ENCODE measurements around the gene CAPN8. TPM values are rescaled to one million over a fixed set of nuclear protein-coding genes. Genes with fewer than 3 reads are reported as not detected.

Gene CAPN8
- total RNA-seq: not detected in 2 replicates

GRCh38 chr1:223665592-223666312 lies at the start of gene CAPN8:
Gene CAPN8 (minus strand): TSS chr1:223665701. CDS start chr1:223665646, 55 bp downstream.

GRCh38 chr1:223712194-223712849 lies 46.8 kb upstream of the CAPN8 start, which contains the start of gene CAPN2:
Gene CAPN2 (plus strand): TSS chr1:223712539. CDS start chr1:223712641, 102 bp downstream.

Small RNA genes within 50 kb of the gene (small RNA-seq; reads per million reads assigned to genes)
- gene RNU6-1248P (ENCODE audit: low replicate concordance): not detected
- not detected for gene SNRPEP10 (ENCODE audit: low replicate concordance)

Other genes starting within 250 kb of the CAPN8 start
- gene CAPN2, start 46.8 kb upstream of the CAPN8 start, total RNA-seq: 307 and 550 TPM in 2 replicates
- gene TP53BP2, start 180.2 kb upstream of the CAPN8 start, total RNA-seq: 36.4 and 58.6 TPM in 2 replicates

Measured in placental pericyte (primary cell).